Measurements from ENCODE around the gene UBE4A. TPM values are rescaled to one million over a fixed set of nuclear protein-coding genes. Genes with fewer than 3 reads are reported as not detected.

Gene UBE4A
- total and polyA plus RNA-seq, 2 of the 4 experiments (the other 2 are of a cell fraction), result 15.2 to 69.7 TPM

- in situ Hi-C loops (cut with MboI; ENCODE audit: low sequenced_read_pairs) (no loop called here), intact Hi-C loops (cut with micrococcal nuclease) (no loop called here), dilution Hi-C loops (cut with HindIII; ENCODE audit: low sequenced_read_pairs, unreplicated experiment) (no loop called here)
- no peak within 1 kb of the TSS for H3K4me2 ChIP-seq (ENCODE audit: low read depth, low read length)
- H3K9ac ChIP-seq (ENCODE audit: low read depth, low read length), result no peak within 1 kb of the TSS
- ChIA-PET CTCF (no interaction called here), POLR2A (ENCODE audit: unreplicated experiment) (no interaction called here)
- H2AFZ ChIP-seq (replicated peaks; ENCODE audit: low read length, poor library complexity), result no peak within 1 kb of the TSS
- H3K27ac ChIP-seq (ENCODE audit: insufficient read depth, low read length), result no peak within 1 kb of the TSS
- no TSS peak for BruUV-seq (replicated peaks)
- no peak within 1 kb of the TSS for H4K91ac ChIP-seq (ENCODE audit: insufficient read depth, low read depth, low read length)
- H2AK9ac ChIP-seq (replicated peaks; ENCODE audit: low read depth, low read length, poor library complexity), result no peak within 1 kb of the TSS
- peaks cover 17% of the 10 kb centered on the region for H3K27me3 ChIP-seq (ENCODE audit: control insufficient read depth, insufficient read depth, low read length)
- no peaks in the 10 kb centered on the region for H3K4me1 ChIP-seq (ENCODE audit: control insufficient read depth, insufficient read depth, low read length)
- no peak within 1 kb of the TSS for H3K4ac ChIP-seq (ENCODE audit: low read depth, low read length)
- no peak within 1 kb of the TSS for H2BK120ac ChIP-seq (ENCODE audit: low read depth, low read length)
- H3K14ac ChIP-seq (replicated peaks; ENCODE audit: low read depth, low read length), result no peak within 1 kb of the TSS
- no peak within 1 kb of the TSS for H3K4me3 ChIP-seq (ENCODE audit: insufficient read depth, low read depth, low read length)
- no peaks in the 10 kb centered on the region for H3K79me1 ChIP-seq (ENCODE audit: low read depth in 1 of 2, low read length in 2 of 2)
- H2AK5ac ChIP-seq (ENCODE audit: low read depth, low read length), result no peak within 1 kb of the TSS
- no peak for TF ChIP-seq SMC3 (IDR thresholded peaks at IDR 0.05; ENCODE audit: low read depth, low read length)
- TF ChIP-seq CEBPB (IDR thresholded peaks at IDR 0.05; ENCODE audit: low read depth, low read length), result no peak
- TF ChIP-seq MAFK (IDR thresholded peaks at IDR 0.05; ENCODE audit: low read depth, low read length), result no peak
- TF ChIP-seq RAD21 (IDR thresholded peaks at IDR 0.05; ENCODE audit: low read length), result no peak
- TF ChIP-seq ELK1 (IDR thresholded peaks at IDR 0.05; ENCODE audit: borderline replicate concordance, low read depth, low read length), result no peak
- no peak for TF ChIP-seq RFX5 (IDR thresholded peaks at IDR 0.05; ENCODE audit: low read depth, low read length)
- no peak for TF ChIP-seq FOS (IDR thresholded peaks at IDR 0.05; ENCODE audit: low read depth, low read length)
- TF ChIP-seq POLR2A (IDR thresholded peaks at IDR 0.05; ENCODE audit: low read depth, low read length), result no peak
- TF ChIP-seq NFE2L2 (IDR thresholded peaks at IDR 0.05; ENCODE audit: low read depth, low read length), result no peak
- TF ChIP-seq RCOR1 (IDR thresholded peaks at IDR 0.05; ENCODE audit: insufficient replicate concordance, low read length), result no peak
- no peak for TF ChIP-seq CTCF (conservative IDR thresholded peaks at IDR 0.05; ENCODE audit: low read depth, low read length)
- no peak for TF ChIP-seq CHD1 (IDR thresholded peaks at IDR 0.05; ENCODE audit: low read depth, low read length)
- no peak for TF ChIP-seq USF2 (IDR thresholded peaks at IDR 0.05; ENCODE audit: low read depth, low read length)
- TF ChIP-seq MXI1 (IDR thresholded peaks at IDR 0.05; ENCODE audit: borderline replicate concordance, low read depth, low read length), result no peak
- no peak for TF ChIP-seq BHLHE40 (IDR thresholded peaks at IDR 0.05; ENCODE audit: low read depth, low read length)
- no peak for TF ChIP-seq MAZ (IDR thresholded peaks at IDR 0.05; ENCODE audit: borderline replicate concordance, low read depth, low read length)
- H3K36me3 ChIP-seq (ENCODE audit: control insufficient read depth, insufficient read depth, low read length), result no peaks in the 10 kb centered on the region
- H3K18ac ChIP-seq (ENCODE audit: low read depth, low read length), result no peak within 1 kb of the TSS
- no peak within 1 kb of the TSS for H3K23ac ChIP-seq (ENCODE audit: low read depth, low read length)
- no peaks in the 10 kb centered on the region for H4K20me1 ChIP-seq (ENCODE audit: insufficient read depth, low read length)
- H3K56ac ChIP-seq (ENCODE audit: extremely low read depth, insufficient read depth, low read length), result no peak within 1 kb of the TSS
- H4K5ac ChIP-seq (ENCODE audit: low read depth, low read length), result no peak within 1 kb of the TSS
- H3K9me3 ChIP-seq (ENCODE audit: control insufficient read depth, insufficient read depth, low read length), result no peaks in the 10 kb centered on the region
- no peak within 1 kb of the TSS for H2BK15ac ChIP-seq (ENCODE audit: low read depth, low read length)
- H4K8ac ChIP-seq (ENCODE audit: low read depth in 2 of 2, low read length in 2 of 2), result no peak within 1 kb of the TSS
- no peak within 1 kb of the TSS for H2BK20ac ChIP-seq (ENCODE audit: low read depth, low read length)
- DNase-seq (no peak), ATAC-seq (ENCODE audit: low read depth) (no peak)
- WGBS, 2 experiments (ENCODE audit: extremely low coverage in 2 of 2, insufficient read length in 1 of 2), result 45% methylated on average over 3 of the region's 6 CpGs; no CpG with 5 or more reads in 1 of the 2 experiments
- no peaks in the 10 kb centered on the region for H3K9me1 ChIP-seq (ENCODE audit: insufficient read depth, low read length)
- no peak within 1 kb of the TSS for H2BK5ac ChIP-seq (ENCODE audit: low read depth, low read length, poor library complexity, severe bottlenecking)
Observed at GRCh38 chr11:118343981-118344515, 15.4 kb upstream of the UBE4A start, which contains the start of gene CD3G. TSS of gene CD3G (plus strand) at chr11:118344344. CDS start at chr11:118344424, 80 bp downstream.
